ENCODE results near the gene ZNF358.

Gene ZNF358

DNA sequence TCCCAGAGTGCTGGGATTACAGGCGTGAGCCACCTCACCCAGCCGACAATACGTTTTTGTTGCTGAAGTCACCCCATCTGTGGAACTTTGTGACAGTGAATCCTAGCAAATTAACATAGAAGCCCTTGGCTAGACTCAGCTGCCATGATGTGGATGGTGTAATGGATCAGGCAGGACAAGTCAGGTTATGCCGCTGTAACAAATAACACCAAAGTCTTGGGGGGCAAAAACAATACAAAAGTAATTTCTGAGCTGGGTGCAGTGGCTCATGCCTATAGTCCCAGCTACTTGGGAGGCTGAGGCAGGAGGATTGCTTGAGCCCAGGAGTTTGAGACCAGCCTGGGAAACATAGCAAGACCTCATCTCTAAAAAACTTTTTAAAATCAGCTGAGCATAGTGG lies 49.0 kb downstream of the ZNF358 start:
- no peak for DNase-seq

- DNase-seq, result no peak
Measured at GRCh38 chr19:7565332-7565731, 49.4 kb downstream of the ZNF358 start.
